ENCODE data around the gene UTP14C.

Gene UTP14C

DNA sequence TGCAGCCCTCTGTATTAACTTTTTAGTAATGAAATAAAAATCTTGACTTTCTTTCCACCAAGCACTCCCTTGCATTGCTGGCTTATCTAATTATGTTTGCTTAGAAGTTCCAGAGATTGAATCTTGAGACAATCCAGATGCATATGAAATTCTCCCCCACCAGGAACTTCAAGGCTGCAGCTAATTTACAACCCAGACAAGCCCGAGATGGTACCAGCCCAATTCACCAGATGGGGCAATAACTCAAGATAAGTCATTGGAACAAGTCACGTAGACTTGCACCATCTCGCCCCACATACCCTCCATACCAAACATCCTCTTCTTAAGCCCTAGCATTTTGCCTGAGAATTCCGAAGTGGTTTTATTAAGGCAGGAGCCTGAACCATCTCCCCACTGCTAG lies 29.0 kb downstream of the UTP14C start:
- TF ChIP-seq CREB1 (IDR thresholded peaks at IDR 0.05; ENCODE audit: low read depth) (no peak), TAF1 (IDR thresholded peaks at IDR 0.05; ENCODE audit: low read depth) (no peak), TEAD4 (IDR thresholded peaks at IDR 0.05) (no peak), RAD21 (IDR thresholded peaks at IDR 0.05; ENCODE audit: low read depth) (no peak), TCF12 (IDR thresholded peaks at IDR 0.05; ENCODE audit: low read depth) (no peak), ZBTB7A (IDR thresholded peaks at IDR 0.05; ENCODE audit: low read depth) (no peak), EP300 (IDR thresholded peaks at IDR 0.05; ENCODE audit: borderline replicate concordance) (no peak), FOXM1 (IDR thresholded peaks at IDR 0.05; ENCODE audit: borderline replicate concordance, low read depth) (no peak), EGR1 (IDR thresholded peaks at IDR 0.05) (no peak), CEBPB (IDR thresholded peaks at IDR 0.05) (no peak), NFIC (IDR thresholded peaks at IDR 0.05) (no peak), YY1 (IDR thresholded peaks at IDR 0.05; ENCODE audit: low read depth) (no peak), USF1 (IDR thresholded peaks at IDR 0.05) (no peak)
- TF ChIP-seq, protein P1, sequence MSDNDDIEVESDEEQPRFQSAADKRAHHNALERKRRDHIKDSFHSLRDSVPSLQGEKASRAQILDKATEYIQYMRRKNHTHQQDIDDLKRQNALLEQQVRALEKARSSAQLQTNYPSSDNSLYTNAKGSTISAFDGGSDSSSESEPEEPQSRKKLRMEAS (IDR thresholded peaks at IDR 0.05) = no peak
- TF ChIP-seq, protein P2, sequence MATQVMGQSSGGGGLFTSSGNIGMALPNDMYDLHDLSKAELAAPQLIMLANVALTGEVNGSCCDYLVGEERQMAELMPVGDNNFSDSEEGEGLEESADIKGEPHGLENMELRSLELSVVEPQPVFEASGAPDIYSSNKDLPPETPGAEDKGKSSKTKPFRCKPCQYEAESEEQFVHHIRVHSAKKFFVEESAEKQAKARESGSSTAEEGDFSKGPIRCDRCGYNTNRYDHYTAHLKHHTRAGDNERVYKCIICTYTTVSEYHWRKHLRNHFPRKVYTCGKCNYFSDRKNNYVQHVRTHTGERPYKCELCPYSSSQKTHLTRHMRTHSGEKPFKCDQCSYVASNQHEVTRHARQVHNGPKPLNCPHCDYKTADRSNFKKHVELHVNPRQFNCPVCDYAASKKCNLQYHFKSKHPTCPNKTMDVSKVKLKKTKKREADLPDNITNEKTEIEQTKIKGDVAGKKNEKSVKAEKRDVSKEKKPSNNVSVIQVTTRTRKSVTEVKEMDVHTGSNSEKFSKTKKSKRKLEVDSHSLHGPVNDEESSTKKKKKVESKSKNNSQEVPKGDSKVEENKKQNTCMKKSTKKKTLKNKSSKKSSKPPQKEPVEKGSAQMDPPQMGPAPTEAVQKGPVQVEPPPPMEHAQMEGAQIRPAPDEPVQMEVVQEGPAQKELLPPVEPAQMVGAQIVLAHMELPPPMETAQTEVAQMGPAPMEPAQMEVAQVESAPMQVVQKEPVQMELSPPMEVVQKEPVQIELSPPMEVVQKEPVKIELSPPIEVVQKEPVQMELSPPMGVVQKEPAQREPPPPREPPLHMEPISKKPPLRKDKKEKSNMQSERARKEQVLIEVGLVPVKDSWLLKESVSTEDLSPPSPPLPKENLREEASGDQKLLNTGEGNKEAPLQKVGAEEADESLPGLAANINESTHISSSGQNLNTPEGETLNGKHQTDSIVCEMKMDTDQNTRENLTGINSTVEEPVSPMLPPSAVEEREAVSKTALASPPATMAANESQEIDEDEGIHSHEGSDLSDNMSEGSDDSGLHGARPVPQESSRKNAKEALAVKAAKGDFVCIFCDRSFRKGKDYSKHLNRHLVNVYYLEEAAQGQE (IDR thresholded peaks at IDR 0.05; ENCODE audit: low read depth) = no peak

- TF ChIP-seq USF1 (IDR thresholded peaks at IDR 0.05) = no peak
- 0 out of 2 replicates have a peak, but pooled peaks have one; percentile 23 for TF ChIP-seq TEAD4 (IDR thresholded peaks at IDR 0.05)
These were observed 37.1 kb downstream of the UTP14C start for GRCh38 chr13:52061587-52061986.

GRCh38 chr13:52067237-52067636 lies 42.7 kb downstream of the UTP14C start:
- TF ChIP-seq FOXM1 (IDR thresholded peaks at IDR 0.05; ENCODE audit: borderline replicate concordance, low read depth) (no peak), CEBPB (IDR thresholded peaks at IDR 0.05) (no peak), TCF12 (IDR thresholded peaks at IDR 0.05; ENCODE audit: low read depth) (no peak), YY1 (IDR thresholded peaks at IDR 0.05; ENCODE audit: low read depth) (no peak), TAF1 (IDR thresholded peaks at IDR 0.05; ENCODE audit: low read depth) (no peak), NFIC (IDR thresholded peaks at IDR 0.05) (no peak), USF1 (IDR thresholded peaks at IDR 0.05) (no peak), CREB1 (IDR thresholded peaks at IDR 0.05; ENCODE audit: low read depth) (no peak), ZBTB7A (IDR thresholded peaks at IDR 0.05; ENCODE audit: low read depth) (no peak), EGR1 (IDR thresholded peaks at IDR 0.05) (no peak), TEAD4 (IDR thresholded peaks at IDR 0.05) (no peak), RAD21 (IDR thresholded peaks at IDR 0.05; ENCODE audit: low read depth) (no peak)
- TF ChIP-seq, protein P2 (IDR thresholded peaks at IDR 0.05; ENCODE audit: low read depth) = no peak

- TF ChIP-seq, protein P2 (IDR thresholded peaks at IDR 0.05; ENCODE audit: low read depth) = no peak
- peak; percentile 68 for TF ChIP-seq RAD21 (IDR thresholded peaks at IDR 0.05; ENCODE audit: low read depth)
These were observed 46.5 kb downstream of the UTP14C start for GRCh38 chr13:52070929-52071523.

Measured in Ishikawa (cell line).